ENCODE results near the gene ROR2. TPM values are rescaled to one million over a fixed set of nuclear protein-coding genes. Genes with fewer than 3 reads are reported as not detected.

Gene ROR2
- total and polyA plus RNA-seq, 2 of the 13 experiments (the other 11 are each of a cell fraction or from before 2014, with no cell fraction given) = not detected

- no peak for TF ChIP-seq TCF12 (IDR thresholded peaks at IDR 0.05)
- TF ChIP-seq TCF12 (CRISPR knock-in tag; IDR thresholded peaks at IDR 0.05) = no peak
- no peak for TF ChIP-seq ZNF234 (CRISPR knock-in tag; conservative IDR thresholded peaks at IDR 0.05)
- no peak for TF ChIP-seq SSRP1 (CRISPR knock-in tag; IDR thresholded peaks at IDR 0.05)
- TF ChIP-seq THRA (CRISPR knock-in tag; IDR thresholded peaks at IDR 0.05; ENCODE audit: borderline replicate concordance) = no peak
- no peak for TF ChIP-seq SP4 (CRISPR knock-in tag; IDR thresholded peaks at IDR 0.05)
- no peak for TF ChIP-seq ZBTB2 (CRISPR knock-in tag; IDR thresholded peaks at IDR 0.05; ENCODE audit: low read depth)
- no peak for TF ChIP-seq PAX8 (CRISPR knock-in tag; IDR thresholded peaks at IDR 0.05; ENCODE audit: borderline replicate concordance)
- no peak for TF ChIP-seq ZNF550 (CRISPR knock-in tag; IDR thresholded peaks at IDR 0.05; ENCODE audit: borderline replicate concordance)
- no peak for TF ChIP-seq SOX6 (IDR thresholded peaks at IDR 0.05)
- TF ChIP-seq SOX6 (CRISPR knock-in tag; IDR thresholded peaks at IDR 0.05) = 0 out of 2 replicates have a peak, but pooled peaks have one; percentile 11
- TF ChIP-seq SRSF4 (IDR thresholded peaks at IDR 0.05; ENCODE audit: low read depth, low read length, poor library complexity, severe bottlenecking) = no peak
- no peak for TF ChIP-seq MNT (IDR thresholded peaks at IDR 0.05)
- no peak for TF ChIP-seq SMYD3 (CRISPR knock-in tag; IDR thresholded peaks at IDR 0.05)
- no peak for TF ChIP-seq ZIK1 (CRISPR knock-in tag; IDR thresholded peaks at IDR 0.05; ENCODE audit: borderline replicate concordance, low read depth)
- TF ChIP-seq GMEB2 (CRISPR knock-in tag; IDR thresholded peaks at IDR 0.05; ENCODE audit: low read depth) = no peak
- no peak for TF ChIP-seq KDM5B (CRISPR knock-in tag; IDR thresholded peaks at IDR 0.05; ENCODE audit: borderline replicate concordance)
- no peak for TF ChIP-seq ZNF572 (CRISPR knock-in tag; IDR thresholded peaks at IDR 0.05)
- TF ChIP-seq BCL6 (CRISPR knock-in tag; IDR thresholded peaks at IDR 0.05) = peak; percentile 12; the same call in 1 of the 2 replicates
- no peak for TF ChIP-seq NR3C1 (CRISPR knock-in tag; IDR thresholded peaks at IDR 0.05)
- TF ChIP-seq ZNF577 (CRISPR knock-in tag; IDR thresholded peaks at IDR 0.05; ENCODE audit: borderline replicate concordance, low read depth) = no peak
- no peak for TF ChIP-seq CENPX (CRISPR knock-in tag; IDR thresholded peaks at IDR 0.05)
- no peak for TF ChIP-seq FOXA1 (IDR thresholded peaks at IDR 0.05)
- TF ChIP-seq FOXA1 (CRISPR knock-in tag; IDR thresholded peaks at IDR 0.05) = peak; percentile 56; the same call in 1 of the 2 replicates
These were observed 413.8 kb downstream of the ROR2 start (continued) for GRCh38 chr9:91536211-91536691.
